ENCODE results near the gene MST1.

Gene MST1

DNA sequence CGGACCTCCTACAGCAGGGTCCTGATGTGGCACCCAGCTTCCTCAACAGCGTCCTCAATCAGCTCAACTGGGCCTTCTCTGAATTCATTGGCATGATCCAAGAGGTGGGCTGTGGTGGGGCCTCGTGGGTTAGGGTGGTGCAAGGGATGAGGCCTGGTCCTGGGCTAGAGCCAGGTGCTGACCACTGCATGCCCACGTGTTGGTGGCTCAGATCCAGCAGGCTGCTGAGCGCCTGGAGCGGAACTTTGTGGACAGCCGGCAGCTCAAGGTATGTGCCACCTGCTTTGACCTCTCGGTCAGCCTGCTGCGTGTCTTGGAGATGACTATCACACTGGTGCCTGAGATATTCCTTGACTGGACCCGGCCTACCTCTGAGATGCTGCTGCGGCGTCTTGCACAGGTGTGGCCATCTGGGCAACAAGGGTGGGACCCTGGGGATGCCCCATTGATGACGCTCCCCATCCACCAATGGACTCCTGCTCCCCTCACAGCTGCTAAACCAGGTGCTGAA, 26.4 kb upstream of the MST1 start:
- in situ Hi-C loops (cut with HindIII; ENCODE audit: low pct_unique_long_range_greater_than_20kb, low sequenced_read_pairs) = no loop called here
- no peak for TF ChIP-seq JUND (IDR thresholded peaks at IDR 0.05; ENCODE audit: low read depth)
- no peak for DNase-seq (ENCODE audit: low read depth in 1 of 2, low spot score in 1 of 2)

DNA sequence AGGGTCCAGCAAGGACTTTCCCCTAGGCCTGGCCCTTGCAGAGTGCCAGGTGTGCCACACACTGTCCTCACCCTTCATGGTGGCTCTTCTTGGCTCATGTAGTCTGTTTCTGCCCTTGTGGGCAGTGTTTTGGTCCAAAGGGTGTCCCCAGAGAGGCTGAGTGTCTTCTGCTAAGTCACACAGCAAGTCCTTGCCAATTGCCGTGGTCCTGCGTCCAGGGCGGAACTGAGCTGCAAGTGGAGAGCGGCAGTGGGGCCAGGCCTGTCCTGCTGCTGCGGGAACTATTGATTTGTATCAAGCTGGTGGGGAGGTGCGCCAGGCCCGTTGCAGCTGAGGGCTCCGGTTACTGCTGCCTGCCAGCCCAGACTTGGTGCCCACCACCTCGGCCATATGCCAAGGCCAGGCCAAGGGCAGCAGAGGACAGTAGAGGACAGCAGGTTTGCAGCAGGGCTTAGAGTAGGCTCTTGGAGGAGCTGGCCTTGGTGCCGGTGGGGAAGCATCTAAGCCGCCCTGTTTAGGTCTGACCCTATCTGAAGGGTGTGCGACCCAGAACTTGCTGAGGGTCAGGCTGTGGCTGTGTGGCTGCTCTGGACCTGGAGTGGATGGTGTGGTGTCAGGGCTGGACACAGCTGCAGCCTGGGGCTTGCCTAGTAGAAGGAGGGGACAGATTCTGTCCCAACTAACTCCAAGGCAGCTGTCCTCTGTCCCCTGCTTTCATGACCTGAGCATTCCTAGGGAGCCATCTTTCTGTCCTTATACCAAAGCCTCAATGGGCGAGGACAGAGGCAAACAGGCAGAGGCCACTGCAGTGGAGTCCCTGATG, 25.7 kb upstream of the MST1 start:
- no peak for DNase-seq (ENCODE audit: low read depth in 1 of 2, low spot score in 1 of 2)
- TF ChIP-seq JUND (IDR thresholded peaks at IDR 0.05; ENCODE audit: low read depth) = no peak
- in situ Hi-C loops (cut with HindIII; ENCODE audit: low pct_unique_long_range_greater_than_20kb, low sequenced_read_pairs) = no loop called here

DNA sequence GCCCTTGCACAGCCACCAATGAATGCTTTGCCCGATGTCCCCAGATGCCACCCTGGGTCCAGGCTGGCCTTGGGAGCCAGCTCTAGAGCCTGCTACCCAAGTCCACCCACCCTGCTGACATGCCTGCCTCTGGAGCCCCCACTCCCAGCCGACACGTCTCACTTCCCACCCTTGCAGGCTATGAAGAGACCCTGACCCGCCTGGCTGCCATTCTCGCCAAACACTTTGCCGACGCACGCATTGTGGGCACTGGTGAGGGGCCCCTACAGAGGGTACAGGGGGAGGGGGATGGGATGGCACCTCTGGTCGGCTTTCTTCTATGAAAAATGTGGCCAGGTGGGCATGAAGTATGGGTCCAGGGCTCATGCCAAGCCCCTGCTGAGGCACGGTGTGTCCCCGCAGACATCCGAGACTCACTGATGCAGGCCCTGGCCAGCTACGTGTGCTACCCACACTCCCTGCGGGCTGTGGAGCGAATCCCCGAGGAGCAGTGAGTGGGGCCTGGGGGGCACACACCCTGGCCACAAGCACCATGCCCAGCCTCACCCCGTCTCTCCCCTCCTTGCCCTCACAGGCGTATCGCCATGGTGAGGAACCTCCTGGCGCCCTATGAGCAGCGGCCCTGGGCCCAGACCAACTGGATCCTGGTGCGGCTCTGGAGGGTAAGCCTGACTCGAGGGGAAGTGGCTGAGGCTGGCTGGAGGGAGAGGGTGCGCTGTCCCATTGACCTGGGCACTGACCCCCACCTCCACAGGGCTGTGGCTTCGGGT, 24.2 kb upstream of the MST1 start:
- TF ChIP-seq JUND (IDR thresholded peaks at IDR 0.05; ENCODE audit: low read depth) = no peak
- in situ Hi-C loops (cut with HindIII; ENCODE audit: low pct_unique_long_range_greater_than_20kb, low sequenced_read_pairs) = no loop called here
- DNase-seq (ENCODE audit: low read depth in 1 of 2, low spot score in 1 of 2) = no peak

DNA sequence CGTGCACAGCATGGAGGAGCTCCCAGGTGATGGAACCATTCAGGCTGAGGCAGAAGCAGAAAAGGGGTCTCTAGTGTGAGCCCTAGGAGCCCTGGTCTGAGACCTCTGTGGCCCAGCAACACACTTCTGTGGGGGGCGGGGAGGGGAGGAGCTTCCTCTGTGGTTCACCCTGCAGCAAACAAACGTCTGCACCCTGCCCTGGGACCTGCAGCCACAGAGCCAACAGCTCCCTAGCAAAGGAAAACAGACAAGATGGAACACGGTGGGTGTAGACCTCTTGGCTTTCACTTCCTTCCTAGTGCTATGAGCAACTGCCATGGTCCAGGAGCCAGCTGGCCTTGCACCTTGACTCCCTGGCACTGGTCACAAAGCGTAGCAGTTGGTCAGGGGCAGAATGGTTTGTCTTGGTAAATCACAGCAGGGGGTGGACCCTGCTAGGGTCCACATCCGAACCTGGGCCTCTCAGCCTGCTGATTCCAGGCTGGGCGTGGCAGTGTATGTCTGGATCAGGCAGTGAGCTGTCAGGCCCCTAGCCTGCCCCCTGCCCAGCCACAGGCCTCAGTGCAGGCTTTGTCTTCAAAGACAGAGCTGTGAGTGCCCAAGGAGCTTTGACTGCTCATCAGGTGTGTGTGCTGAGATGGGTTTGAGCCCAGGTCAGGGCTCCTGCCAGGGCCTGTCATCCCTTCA, 23.5 kb upstream of the MST1 start:
- no peak for TF ChIP-seq JUND (IDR thresholded peaks at IDR 0.05; ENCODE audit: low read depth)
- in situ Hi-C loops (cut with HindIII; ENCODE audit: low pct_unique_long_range_greater_than_20kb, low sequenced_read_pairs) = no loop called here
- DNase-seq (ENCODE audit: low read depth in 1 of 2, low spot score in 1 of 2) = no peak

DNA sequence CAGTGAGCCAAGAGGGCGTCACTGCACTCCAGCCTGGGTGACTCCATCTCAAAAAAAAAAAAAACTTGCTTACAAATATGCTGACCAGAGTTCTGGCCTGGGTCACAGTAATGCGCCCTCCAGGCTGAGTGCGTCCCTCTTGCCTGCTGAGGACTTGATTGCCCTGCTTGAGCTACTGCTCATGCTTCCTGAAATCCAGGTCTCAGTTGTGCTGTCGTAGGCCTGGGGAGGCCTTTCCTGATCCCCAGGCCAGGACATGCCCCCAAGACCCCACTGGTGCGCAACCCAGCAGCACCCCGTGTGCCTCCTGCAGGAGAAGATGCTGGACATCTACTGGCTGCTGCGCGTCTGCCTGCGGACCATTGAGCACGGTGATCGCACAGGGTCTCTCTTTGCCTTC, 22.9 kb upstream of the MST1 start:
- TF ChIP-seq JUND (IDR thresholded peaks at IDR 0.05; ENCODE audit: low read depth) = no peak
- in situ Hi-C loops (cut with HindIII; ENCODE audit: low pct_unique_long_range_greater_than_20kb, low sequenced_read_pairs) = no loop called here

DNA sequence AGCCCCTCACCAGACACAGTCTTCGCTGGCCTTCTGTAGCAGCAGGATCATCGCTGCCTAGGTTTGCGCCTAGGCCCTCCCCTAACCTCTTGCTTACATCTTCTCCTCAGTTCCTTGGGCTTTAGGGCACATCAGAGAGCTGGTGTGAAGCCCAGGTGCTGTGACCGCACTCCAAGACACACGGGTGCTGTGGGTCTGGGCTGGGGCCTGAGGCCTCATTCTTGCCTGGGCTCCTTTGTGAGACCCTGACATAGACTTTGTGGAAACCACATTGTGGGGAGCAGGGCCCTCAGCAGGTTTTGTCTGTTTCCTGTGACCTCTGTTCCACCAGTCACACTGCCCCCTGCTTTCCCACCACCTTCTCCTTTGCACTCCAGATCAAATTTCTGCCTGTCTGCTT, 22.2 kb upstream of the MST1 start:
- in situ Hi-C loops (cut with HindIII; ENCODE audit: low pct_unique_long_range_greater_than_20kb, low sequenced_read_pairs) = no loop called here
- DNase-seq (ENCODE audit: low read depth in 1 of 2, low spot score in 1 of 2) = no peak
- no peak for TF ChIP-seq JUND (IDR thresholded peaks at IDR 0.05; ENCODE audit: low read depth)

More for the DNA sequence above, 22.9 kb upstream of the MST1 start:
- no peak for DNase-seq (ENCODE audit: low read depth in 1 of 2, low spot score in 1 of 2)

DNA sequence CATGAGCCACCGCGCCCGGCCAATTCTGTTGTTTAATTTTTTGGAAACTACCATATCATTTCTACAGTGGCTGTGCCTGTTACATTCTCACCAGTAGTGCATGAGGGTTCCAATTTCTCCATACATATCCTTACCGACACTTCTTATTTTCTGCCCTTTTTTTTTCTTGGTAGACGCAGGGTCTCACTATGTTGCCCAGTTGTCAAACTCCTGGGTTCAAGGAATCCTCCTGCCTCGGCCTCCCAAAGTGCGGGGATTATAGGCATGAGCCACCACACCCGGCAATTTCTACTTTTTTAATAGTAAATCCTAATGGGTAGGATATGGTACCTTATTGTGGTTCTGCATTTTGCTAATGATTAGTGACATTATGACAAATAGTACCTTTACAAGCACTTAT, 20.6 kb upstream of the MST1 start:
- in situ Hi-C loops (cut with HindIII; ENCODE audit: low pct_unique_long_range_greater_than_20kb, low sequenced_read_pairs) = no loop called here
- DNase-seq (ENCODE audit: low read depth in 1 of 2, low spot score in 1 of 2) = no peak
- TF ChIP-seq JUND (IDR thresholded peaks at IDR 0.05; ENCODE audit: low read depth) = no peak

DNA sequence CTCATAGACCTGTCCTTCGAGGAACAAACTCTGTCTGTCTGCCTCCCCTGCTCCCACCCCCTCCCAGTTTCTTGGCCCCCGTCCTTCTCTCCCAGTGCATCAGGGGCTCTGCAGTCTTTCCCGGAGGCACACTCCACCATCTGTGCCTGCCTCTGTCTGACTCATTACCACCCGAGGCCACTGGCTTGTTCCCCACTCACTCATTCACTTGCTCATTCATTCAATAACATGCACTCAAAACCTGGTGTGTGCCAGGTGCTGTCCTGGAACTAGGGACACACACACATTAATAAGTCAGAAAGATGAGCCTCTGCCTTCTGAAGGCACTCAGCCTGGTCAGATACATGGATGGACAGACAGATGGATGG, 17.8 kb upstream of the MST1 start:
- in situ Hi-C loops (cut with HindIII; ENCODE audit: low pct_unique_long_range_greater_than_20kb, low sequenced_read_pairs) = no loop called here
- DNase-seq (ENCODE audit: low read depth in 1 of 2, low spot score in 1 of 2) = no peak
- no peak for TF ChIP-seq JUND (IDR thresholded peaks at IDR 0.05; ENCODE audit: low read depth)

DNA sequence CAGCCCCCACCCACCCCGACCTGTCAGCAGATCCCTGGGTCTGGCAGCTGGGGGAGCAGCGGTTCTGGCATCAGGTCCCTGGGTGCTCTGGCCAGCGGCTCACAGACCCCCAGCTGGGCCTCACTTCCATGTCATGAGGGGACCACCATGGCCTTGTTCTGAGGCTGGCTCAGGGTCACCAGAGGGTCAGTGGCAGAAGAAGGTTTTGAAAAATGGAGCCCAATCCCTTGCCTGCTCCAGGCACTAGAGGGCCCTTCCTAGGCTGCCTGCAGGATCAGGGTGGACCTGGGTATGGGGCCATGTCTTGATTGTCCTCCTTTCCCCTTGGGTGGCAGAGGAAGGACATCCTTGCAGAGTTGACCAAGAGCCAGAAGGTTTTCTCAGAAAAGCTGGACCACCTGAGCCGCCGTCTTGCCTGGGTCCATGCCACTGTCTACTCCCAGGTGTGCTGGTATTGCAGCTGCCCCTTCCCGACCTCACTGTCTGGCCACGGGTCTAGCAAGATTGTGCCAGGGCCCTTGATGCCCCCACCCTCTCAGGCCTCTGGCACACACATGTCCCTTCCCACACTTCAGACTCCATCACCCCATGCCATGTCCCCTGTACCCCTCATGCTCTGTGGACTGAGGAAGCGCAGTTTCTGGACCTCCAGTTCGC, 17.3 kb upstream of the MST1 start:
- no peak for TF ChIP-seq JUND (IDR thresholded peaks at IDR 0.05; ENCODE audit: low read depth)
- in situ Hi-C loops (cut with HindIII; ENCODE audit: low pct_unique_long_range_greater_than_20kb, low sequenced_read_pairs) = no loop called here
- no peak for DNase-seq (ENCODE audit: low read depth in 1 of 2, low spot score in 1 of 2)

DNA sequence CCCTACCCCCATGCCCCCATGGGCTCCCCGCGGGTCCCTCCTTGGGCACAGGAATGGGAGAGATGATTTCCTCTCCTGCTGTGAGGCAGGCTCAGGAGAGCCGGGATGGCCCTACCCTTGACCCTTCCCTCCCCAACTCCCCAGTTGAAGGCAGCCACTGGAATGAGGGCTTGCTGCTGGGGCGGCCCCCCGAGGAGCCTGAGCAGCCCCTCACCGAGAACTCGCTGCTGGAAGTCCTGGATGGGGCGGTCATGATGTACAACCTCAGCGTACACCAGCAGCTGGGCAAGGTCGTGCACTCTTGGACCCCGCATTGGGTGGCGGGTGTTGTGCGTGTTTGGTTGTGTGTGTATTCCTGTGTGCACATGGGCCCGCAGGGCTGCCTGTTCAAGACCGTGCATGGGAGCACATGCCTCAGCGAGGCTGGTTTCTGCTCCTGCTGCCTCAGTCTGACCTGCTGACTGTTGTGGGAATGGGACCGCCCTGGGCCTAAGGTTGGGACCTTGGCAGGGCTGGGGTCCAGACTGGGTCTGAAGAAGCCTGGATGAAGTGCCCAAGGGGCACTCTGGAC, 16.2 kb upstream of the MST1 start:
- no peak for DNase-seq (ENCODE audit: low read depth in 1 of 2, low spot score in 1 of 2)
- no peak for TF ChIP-seq JUND (IDR thresholded peaks at IDR 0.05; ENCODE audit: low read depth)
- in situ Hi-C loops (cut with HindIII; ENCODE audit: low pct_unique_long_range_greater_than_20kb, low sequenced_read_pairs) = no loop called here

DNA sequence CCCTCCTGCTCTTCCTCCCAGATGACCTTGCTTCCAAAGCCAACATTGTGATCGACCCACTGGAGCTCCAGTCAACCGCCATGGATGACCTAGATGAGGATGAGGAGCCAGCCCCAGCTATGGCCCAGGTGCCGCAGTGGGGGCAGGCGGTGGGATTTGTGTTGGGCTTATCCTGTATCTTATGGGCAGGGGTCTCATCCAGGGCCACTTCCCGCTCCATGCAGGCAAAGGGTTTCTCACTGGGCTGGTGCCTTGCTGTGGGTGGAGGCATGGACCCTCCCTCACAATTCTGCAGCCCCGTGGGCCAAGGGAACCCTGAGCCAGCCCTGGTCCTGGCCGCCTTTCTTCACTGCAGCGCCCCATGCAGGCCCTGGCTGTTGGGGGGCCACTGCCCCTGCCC, 15.4 kb upstream of the MST1 start:
- no peak for TF ChIP-seq JUND (IDR thresholded peaks at IDR 0.05; ENCODE audit: low read depth)
- no peak for DNase-seq (ENCODE audit: low read depth in 1 of 2, low spot score in 1 of 2)
- in situ Hi-C loops (cut with HindIII; ENCODE audit: low pct_unique_long_range_greater_than_20kb, low sequenced_read_pairs) = no loop called here

DNA sequence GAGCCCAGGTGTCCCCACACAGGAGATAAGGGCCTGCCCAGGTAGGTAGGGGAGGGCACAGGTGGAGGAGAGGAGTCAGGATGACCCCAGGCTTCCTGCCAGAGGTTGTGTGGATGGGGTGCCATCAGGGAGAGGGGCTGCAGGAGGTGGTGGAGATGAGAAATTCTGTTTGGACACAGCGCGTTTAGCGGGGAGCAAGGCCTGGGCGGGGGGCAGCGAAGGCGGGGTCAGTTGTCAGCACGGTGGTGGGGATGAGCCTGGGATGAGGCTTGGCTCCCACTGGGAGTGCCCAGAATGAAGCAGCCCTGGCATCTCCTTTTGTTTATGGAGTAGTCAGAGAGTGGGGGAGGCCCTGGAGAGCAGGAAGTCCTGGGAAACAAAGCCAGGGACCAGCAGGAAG, 14.7 kb upstream of the MST1 start:
- in situ Hi-C loops (cut with HindIII; ENCODE audit: low pct_unique_long_range_greater_than_20kb, low sequenced_read_pairs) = no loop called here
- no peak for DNase-seq (ENCODE audit: low read depth in 1 of 2, low spot score in 1 of 2)
- no peak for TF ChIP-seq JUND (IDR thresholded peaks at IDR 0.05; ENCODE audit: low read depth)

Measured in T47D (cell line).